Stimulated activated CD8-positive, alpha-beta memory T cell treated with anti-CD3 and anti-CD28 coated beads, Interleukin-4, amount 100 ng/mL, for 1 hour (primary cell): ENCODE results near the gene SLC49A4.

ENCODE experiments used
- DNase-seq, 2 donors: peaks; one replicate each; pipeline ENCODE4 v3.0.0-alpha.2; 2020; ENCODE audit warnings: low read depth in 2 of 2, low spot score in 1 of 2

The SLC49A4 gene

GRCh38 chr3:122785231-122785630, 9.6 kb upstream of the SLC49A4 start:
- no peak for DNase-seq

- DNase-seq, result no peak
Measured at GRCh38 chr3:122786066-122786465, 8.8 kb upstream of the SLC49A4 start.

- DNase-seq, result no peak
Measured at GRCh38 chr3:122787872-122788271, 7.0 kb upstream of the SLC49A4 start.

GRCh38 chr3:122789585-122790273, 5.1 kb upstream of the SLC49A4 start:
- DNase-seq, result no peak

- DNase-seq, result peak; percentile 82 to 84
Measured at GRCh38 chr3:122793568-122794416, 1.1 kb upstream of the SLC49A4 start, which contains the start of gene HSPBAP1. HSPBAP1 (minus strand) TSS chr3:122793831; CDS start chr3:122793680, 151 bp downstream.

- DNase-seq, result no peak
Measured at GRCh38 chr3:122794483-122794778, 438 bp upstream of the SLC49A4 start.

GRCh38 chr3:122795674-122796195, 866 bp downstream of the SLC49A4 start:
- DNase-seq, result no peak

- DNase-seq, result no peak
Measured at GRCh38 chr3:122797291-122797690, 2.4 kb downstream of the SLC49A4 start.

GRCh38 chr3:122799322-122799721, 4.5 kb downstream of the SLC49A4 start:
- DNase-seq, result no peak

- no peak for DNase-seq
Measured at GRCh38 chr3:122800031-122800430, 5.2 kb downstream of the SLC49A4 start.

GRCh38 chr3:122800706-122801237, 5.9 kb downstream of the SLC49A4 start:
- no peak for DNase-seq

- no peak for DNase-seq
Measured at GRCh38 chr3:122802323-122802722, 7.5 kb downstream of the SLC49A4 start.

GRCh38 chr3:122803977-122804376, 9.1 kb downstream of the SLC49A4 start:
- no peak for DNase-seq

- DNase-seq, result no peak
Measured at GRCh38 chr3:122810734-122811133, 15.9 kb downstream of the SLC49A4 start.

GRCh38 chr3:122816587-122816986, 21.7 kb downstream of the SLC49A4 start:
- no peak for DNase-seq

GRCh38 chr3:122824465-122825381, 29.9 kb downstream of the SLC49A4 start:
- DNase-seq, result no peak

- DNase-seq, result no peak
Measured at GRCh38 chr3:122825460-122825859, 30.6 kb downstream of the SLC49A4 start.

GRCh38 chr3:122826278-122826677, 31.4 kb downstream of the SLC49A4 start:
- DNase-seq, result no peak

- DNase-seq, result no peak
Measured at GRCh38 chr3:122828281-122828680, 33.4 kb downstream of the SLC49A4 start.

GRCh38 chr3:122835590-122835989, 40.7 kb downstream of the SLC49A4 start:
- DNase-seq, result no peak

- DNase-seq, result no peak
Measured at GRCh38 chr3:122843604-122844003, 48.7 kb downstream of the SLC49A4 start.
